Liver (tissue), 9 donors: Measurements from ENCODE around the gene SLC12A3. TPM values are rescaled to one million over a fixed set of nuclear protein-coding genes. Genes with fewer than 3 reads are reported as not detected.

Source experiments
- DNase-seq: peaks from one replicate; pipeline ENCODE4 v3.0.0-alpha.2; 2017; ENCODE audit warnings: low spot score
- H3K27ac ChIP-seq, 2 donors: one replicate each; pipeline ENCODE4 v1.7.0; 2013; ENCODE audit warnings: inconsistent platforms in 2 of 2, low read length in 2 of 2, control low read depth in 1 of 2, low read depth in 1 of 2, mild to moderate bottlenecking in 1 of 2
- H3K27me3 ChIP-seq, 4 donors: one replicate each; pipeline versions ENCODE4 v1.6.1 to v1.7.0; 2013; ENCODE audit warnings: low read length in 3 of 4, inconsistent platforms in 1 of 4, mild to moderate bottlenecking in 1 of 4, moderate library complexity in 1 of 4; ENCODE audit not compliant: control insufficient read depth in 4 of 4, insufficient read depth in 4 of 4
- H3K36me3 ChIP-seq, 4 donors: one replicate each; pipeline versions ENCODE4 v1.6.1 to v1.7.0; 2013; ENCODE audit warnings: low read length in 3 of 4, mild to moderate bottlenecking in 3 of 4, low read depth in 1 of 4, moderate library complexity in 1 of 4; ENCODE audit not compliant: control insufficient read depth in 4 of 4, insufficient read depth in 3 of 4
- H3K4me1 ChIP-seq, 4 donors: one replicate each; pipeline versions ENCODE4 v1.6.1 to v1.7.0; 2013; ENCODE audit warnings: low read length in 3 of 4, mild to moderate bottlenecking in 3 of 4, moderate library complexity in 1 of 4; ENCODE audit not compliant: control insufficient read depth in 4 of 4, insufficient read depth in 4 of 4
- H3K4me3 ChIP-seq, 3 donors: one replicate each; pipeline versions ENCODE4 v1.6.1 to v1.7.0; 2013; ENCODE audit warnings: low read length in 3 of 3, control low read depth in 1 of 3, low read depth in 1 of 3, mild to moderate bottlenecking in 1 of 3
- H3K9ac ChIP-seq, 2 donors: one replicate each; pipeline ENCODE4 v1.7.0; 2013; ENCODE audit warnings: low read length in 2 of 2, mild to moderate bottlenecking in 2 of 2, moderate library complexity in 2 of 2, control low read depth in 1 of 2, low read depth in 1 of 2
- H3K9me3 ChIP-seq, 4 donors: one replicate each; pipeline versions ENCODE4 v1.6.1 to v1.7.0; 2013; ENCODE audit warnings: low read length in 3 of 4; ENCODE audit not compliant: control insufficient read depth in 4 of 4
- EGR1 ChIP-seq, 2 donors: IDR thresholded peaks; 2 replicates each; pipeline ENCODE4 v1.6.1; 2016 to 2018; ENCODE audit warnings: antibody characterized with exemption in 2 of 2, low read depth in 2 of 2
- FOXA1 ChIP-seq: IDR thresholded peaks from 2 replicates; pipeline ENCODE4 v1.6.1; 2016; ENCODE audit warnings: antibody characterized with exemption
- FOXA2 ChIP-seq: IDR thresholded peaks from 2 replicates; pipeline ENCODE4 v1.6.1; 2016; ENCODE audit warnings: antibody characterized with exemption
- GABPA ChIP-seq, 2 donors: IDR thresholded peaks in 1 of 2; conservative IDR thresholded peaks in 1 of 2; 2 replicates each; pipeline ENCODE4 v1.6.1; 2016; ENCODE audit warnings: antibody characterized with exemption in 2 of 2, mild to moderate bottlenecking in 1 of 2, moderate library complexity in 1 of 2
- HNF4G ChIP-seq: IDR thresholded peaks from 2 replicates; pipeline ENCODE4 v1.6.1; 2016; ENCODE audit warnings: antibody characterized with exemption
- JUND ChIP-seq, 2 donors: IDR thresholded peaks; 2 replicates each; pipeline ENCODE4 v1.6.1; 2016; ENCODE audit warnings: antibody characterized with exemption in 2 of 2
- NR2F2 ChIP-seq: IDR thresholded peaks from 2 replicates; pipeline ENCODE4 v1.6.1; 2016; ENCODE audit warnings: antibody characterized with exemption
- RAD21 ChIP-seq, 2 donors: IDR thresholded peaks; 2 replicates each; pipeline ENCODE4 v1.6.1; 2016; ENCODE audit warnings: antibody characterized with exemption in 2 of 2, mild to moderate bottlenecking in 2 of 2
- REST ChIP-seq: IDR thresholded peaks from 2 replicates; pipeline ENCODE4 v1.6.1; 2016; ENCODE audit warnings: antibody characterized with exemption, mild to moderate bottlenecking
- RXRA ChIP-seq, 2 donors: IDR thresholded peaks; 2 replicates each; pipeline ENCODE4 v1.6.1; 2017 to 2018; ENCODE audit warnings: antibody characterized with exemption in 2 of 2, mild to moderate bottlenecking in 1 of 2
- SP1 ChIP-seq: IDR thresholded peaks from 2 replicates; pipeline ENCODE4 v1.6.1; 2018; ENCODE audit warnings: antibody characterized with exemption, mild to moderate bottlenecking
- TAF1 ChIP-seq: conservative IDR thresholded peaks from 2 replicates; pipeline ENCODE4 v1.6.1; 2016; ENCODE audit warnings: antibody characterized with exemption, mild to moderate bottlenecking
- YY1 ChIP-seq: IDR thresholded peaks from 2 replicates; pipeline ENCODE4 v1.6.1; 2016; ENCODE audit warnings: antibody characterized with exemption, mild to moderate bottlenecking
- WGBS: extraction: QIAGEN DNeasy Blood & Tissue Kit; methylation state at CpG from one replicate; pipeline ENCODE4 v1.1.7; 2013; 5-methylcytosine and 5-hydroxymethylcytosine counted together
- polyA plus RNA-seq, 2 donors: library from polyadenylated mRNA; stranded (reverse) in 1 of 2; unstranded in 1 of 2; fragments of 200-250 nt in 1 of 2; fragments of >200 nt in 1 of 2; fragmentation: Nextera tagmentation in 1 of 2; extraction: Ambion mirVana in 1 of 2; gene quantifications; one replicate each; pipeline versions ENCODE4 v1.2.1 to v1.2.3, GENCODE V29; 2013 to 2015
- total RNA-seq, 2 donors: library from RNA; depleted of rRNA; stranded (reverse); fragments of >200 nt; gene quantifications; one replicate each; pipeline ENCODE4 v1.2.3, GENCODE V29; 2014
- TF ChIP-seq, protein P1 (sequence below): fragments of 150-350 bp; IDR thresholded peaks from 2 replicates; pipeline ENCODE4 v1.5.1; 2017; ENCODE audit warnings: improper control_type of control experiment, low read depth, low read length; ENCODE audit not compliant: missing input control
- TF ChIP-seq, protein P2 (sequence below): IDR thresholded peaks from 2 replicates; pipeline ENCODE4 v1.6.1; 2016; ENCODE audit warnings: antibody characterized with exemption
- TF ChIP-seq, protein P3 (sequence below): IDR thresholded peaks from 2 replicates; pipeline ENCODE4 v1.6.1; 2016; ENCODE audit warnings: antibody characterized with exemption
- TF ChIP-seq, protein P4 (sequence below): IDR thresholded peaks from 2 replicates; pipeline ENCODE4 v1.6.1; 2016; ENCODE audit warnings: antibody characterized with exemption
- donor health status: healthy.
- donor health status: healthy.
- donor health status: healthy.
- donor health status: healthy.
- donor health status: healthy.

SLC12A3 gene
- total and polyA plus RNA-seq, 4 donors, result 0.09 TPM; not detected in 3

DNA sequence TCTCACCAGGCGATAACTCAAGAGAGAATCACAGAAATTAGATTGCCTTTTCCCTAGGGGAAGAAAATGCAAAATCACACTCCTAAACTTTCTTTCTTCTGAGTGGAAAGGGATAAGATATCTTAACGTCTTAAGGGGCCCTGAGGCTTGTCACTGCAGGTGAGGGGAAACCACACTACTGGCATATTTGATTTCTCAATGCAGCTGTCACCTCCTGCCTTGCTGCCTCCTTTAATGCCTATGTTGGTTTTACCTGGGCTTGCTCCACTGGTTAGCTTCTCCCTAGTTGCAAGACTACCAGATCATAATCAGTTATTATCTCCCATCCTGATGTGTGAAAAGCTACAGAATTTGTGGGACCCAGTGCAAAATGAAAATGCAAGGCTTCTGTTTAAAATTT is 62.5 kb downstream of the SLC12A3 start:
- Histone ChIP-seq H3K4me1 (peaks cover 3 to 16% (median 7%) of the 10 kb centered on the region in 4 donors), H3K9me3 (no peaks in the 10 kb centered on the region), H3K27ac (no peak overlapping the region), H3K27me3 (no peaks in the 10 kb centered on the region), H3K36me3 (no peaks in the 10 kb centered on the region), H3K4me3 (no peak overlapping the region), H3K9ac (no peak overlapping the region)
- no peak for DNase-seq
- WGBS, result 79% methylated on average over 2 of the region's 2 CpGs
- TF ChIP-seq, protein P1, sequence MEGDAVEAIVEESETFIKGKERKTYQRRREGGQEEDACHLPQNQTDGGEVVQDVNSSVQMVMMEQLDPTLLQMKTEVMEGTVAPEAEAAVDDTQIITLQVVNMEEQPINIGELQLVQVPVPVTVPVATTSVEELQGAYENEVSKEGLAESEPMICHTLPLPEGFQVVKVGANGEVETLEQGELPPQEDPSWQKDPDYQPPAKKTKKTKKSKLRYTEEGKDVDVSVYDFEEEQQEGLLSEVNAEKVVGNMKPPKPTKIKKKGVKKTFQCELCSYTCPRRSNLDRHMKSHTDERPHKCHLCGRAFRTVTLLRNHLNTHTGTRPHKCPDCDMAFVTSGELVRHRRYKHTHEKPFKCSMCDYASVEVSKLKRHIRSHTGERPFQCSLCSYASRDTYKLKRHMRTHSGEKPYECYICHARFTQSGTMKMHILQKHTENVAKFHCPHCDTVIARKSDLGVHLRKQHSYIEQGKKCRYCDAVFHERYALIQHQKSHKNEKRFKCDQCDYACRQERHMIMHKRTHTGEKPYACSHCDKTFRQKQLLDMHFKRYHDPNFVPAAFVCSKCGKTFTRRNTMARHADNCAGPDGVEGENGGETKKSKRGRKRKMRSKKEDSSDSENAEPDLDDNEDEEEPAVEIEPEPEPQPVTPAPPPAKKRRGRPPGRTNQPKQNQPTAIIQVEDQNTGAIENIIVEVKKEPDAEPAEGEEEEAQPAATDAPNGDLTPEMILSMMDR, result no peak
- TF ChIP-seq, protein P2, sequence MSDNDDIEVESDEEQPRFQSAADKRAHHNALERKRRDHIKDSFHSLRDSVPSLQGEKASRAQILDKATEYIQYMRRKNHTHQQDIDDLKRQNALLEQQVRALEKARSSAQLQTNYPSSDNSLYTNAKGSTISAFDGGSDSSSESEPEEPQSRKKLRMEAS, result no peak

GRCh38 chr16:56929639-56930038 is 64.6 kb downstream of the SLC12A3 start:
- Histone ChIP-seq H3K4me1 (peaks cover 2 to 11% (median 9%) of the 10 kb centered on the region in 4 donors), H3K4me3 (no peak overlapping the region), H3K27me3 (no peaks in the 10 kb centered on the region), H3K9ac (no peak overlapping the region), H3K27ac (no peak overlapping the region), H3K36me3 (peaks cover 0 to 2% (median 0%) of the 10 kb centered on the region in 4 donors), H3K9me3 (no peaks in the 10 kb centered on the region)
- no peak for DNase-seq
- no peak for TF ChIP-seq JUND (IDR thresholded peaks at IDR 0.05)
- TF ChIP-seq, protein P3, sequence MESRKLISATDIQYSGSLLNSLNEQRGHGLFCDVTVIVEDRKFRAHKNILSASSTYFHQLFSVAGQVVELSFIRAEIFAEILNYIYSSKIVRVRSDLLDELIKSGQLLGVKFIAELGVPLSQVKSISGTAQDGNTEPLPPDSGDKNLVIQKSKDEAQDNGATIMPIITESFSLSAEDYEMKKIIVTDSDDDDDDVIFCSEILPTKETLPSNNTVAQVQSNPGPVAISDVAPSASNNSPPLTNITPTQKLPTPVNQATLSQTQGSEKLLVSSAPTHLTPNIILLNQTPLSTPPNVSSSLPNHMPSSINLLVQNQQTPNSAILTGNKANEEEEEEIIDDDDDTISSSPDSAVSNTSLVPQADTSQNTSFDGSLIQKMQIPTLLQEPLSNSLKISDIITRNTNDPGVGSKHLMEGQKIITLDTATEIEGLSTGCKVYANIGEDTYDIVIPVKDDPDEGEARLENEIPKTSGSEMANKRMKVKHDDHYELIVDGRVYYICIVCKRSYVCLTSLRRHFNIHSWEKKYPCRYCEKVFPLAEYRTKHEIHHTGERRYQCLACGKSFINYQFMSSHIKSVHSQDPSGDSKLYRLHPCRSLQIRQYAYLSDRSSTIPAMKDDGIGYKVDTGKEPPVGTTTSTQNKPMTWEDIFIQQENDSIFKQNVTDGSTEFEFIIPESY, result no peak
- TF ChIP-seq YY1, result no peak
- TF ChIP-seq TAF1, result no peak
- no peak for TF ChIP-seq REST
- no peak for TF ChIP-seq FOXA2
- TF ChIP-seq, protein P4, sequence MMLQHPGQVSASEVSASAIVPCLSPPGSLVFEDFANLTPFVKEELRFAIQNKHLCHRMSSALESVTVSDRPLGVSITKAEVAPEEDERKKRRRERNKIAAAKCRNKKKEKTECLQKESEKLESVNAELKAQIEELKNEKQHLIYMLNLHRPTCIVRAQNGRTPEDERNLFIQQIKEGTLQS, result no peak
- TF ChIP-seq RXRA (IDR thresholded peaks at IDR 0.05), result no peak
- no peak for TF ChIP-seq HNF4G
- TF ChIP-seq RAD21 (IDR thresholded peaks at IDR 0.05), result no peak
- TF ChIP-seq GABPA (IDR thresholded peaks at IDR 0.05 in 1 of 2, conservative IDR thresholded peaks at IDR 0.05 in 1 of 2), result no peak
- no peak for TF ChIP-seq SP1
- no peak for TF ChIP-seq NR2F2
- TF ChIP-seq EGR1 (IDR thresholded peaks at IDR 0.05; ENCODE audit: low read depth in 2 of 2), result no peak
- TF ChIP-seq, protein P2, result no peak
- TF ChIP-seq FOXA1, result no peak
- TF ChIP-seq, protein P1, result no peak
- WGBS, result 99% methylated on average over 4 of the region's 4 CpGs
